IPS-NIHi11 (cell line): ENCODE results near the gene C7orf57.
"Not testable (repeated sequence)": the region's sequence is repeated elsewhere in the genome, so short reads cannot be mapped to it uniquely, and the experiment has no call there.

Experiments
- DNase-seq: peaks from one replicate; pipeline ENCODE4 v3.0.0; 2012; ENCODE audit warnings: mixed read lengths, low spot score

The C7orf57 gene

GRCh38 chr7:48035967-48036478 is 680 bp downstream of the C7orf57 start:
- DNase-seq: no peak

DNA sequence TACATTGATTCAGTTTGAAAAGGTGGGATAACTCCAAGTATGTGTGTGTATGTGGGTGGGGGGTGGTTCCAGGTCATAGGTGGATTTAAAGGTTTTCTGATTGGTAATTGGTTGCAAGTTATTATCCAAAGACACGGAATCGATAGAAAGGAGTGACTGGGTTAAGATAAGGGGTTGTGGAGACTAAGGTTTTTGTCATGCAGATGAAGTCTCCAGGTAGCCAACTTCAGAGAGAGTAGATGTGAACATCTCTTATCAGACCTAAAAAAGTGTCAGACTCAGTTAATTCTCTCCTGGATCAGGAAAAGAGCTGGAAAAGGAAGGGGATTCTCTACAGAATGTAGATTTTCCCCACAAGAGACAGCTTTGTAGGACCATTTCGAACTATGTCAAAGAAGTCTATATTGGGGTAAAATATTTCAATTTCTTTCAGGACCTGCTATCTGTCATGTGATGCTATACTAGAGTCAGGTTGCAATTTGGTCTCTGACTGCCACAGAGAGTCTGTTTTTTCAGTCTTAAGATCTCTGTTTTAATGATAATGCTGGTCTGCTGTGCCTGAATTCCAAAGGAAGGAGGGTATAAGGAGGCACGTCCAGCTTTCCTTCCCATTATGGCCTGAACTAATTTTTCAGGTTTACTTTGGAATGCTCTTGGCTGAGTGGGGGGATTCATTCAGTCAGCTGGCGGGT is 3.6 kb downstream of the C7orf57 start:
- DNase-seq: no peak

DNA sequence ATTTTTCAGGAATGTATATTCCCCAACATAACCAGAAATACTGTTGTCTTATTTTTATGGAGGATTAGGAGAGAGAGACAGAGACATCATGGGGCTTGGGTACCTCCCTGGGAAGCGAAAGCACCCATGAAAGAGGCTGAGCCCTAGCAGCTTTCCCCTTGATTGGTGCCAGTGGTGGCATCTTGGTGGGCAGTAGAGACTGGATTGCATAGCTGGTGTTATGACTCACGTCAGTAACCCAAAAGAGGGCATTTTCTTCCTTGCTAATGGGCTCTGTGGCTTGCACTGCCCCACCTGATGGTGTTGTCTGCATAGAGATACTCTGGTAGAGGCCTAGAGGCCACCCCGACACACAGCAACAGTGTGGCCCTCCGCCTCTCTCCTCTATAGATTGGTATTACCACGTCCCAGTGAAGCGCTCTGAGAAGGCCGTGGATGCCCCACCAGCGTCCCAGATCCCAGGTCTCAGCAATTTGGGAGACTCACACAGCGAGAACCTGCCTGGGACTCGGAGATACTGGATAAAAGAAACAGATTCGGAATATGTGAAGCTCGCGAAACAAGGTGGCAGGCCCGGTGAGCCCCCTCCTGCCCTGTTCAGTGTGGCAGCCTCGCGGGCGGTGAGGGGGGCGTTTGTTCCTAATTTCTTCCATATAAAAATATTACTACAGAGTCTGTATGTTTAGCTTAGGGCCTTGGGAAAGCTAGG is 5.8 kb downstream of the C7orf57 start:
- DNase-seq: no peak

- no peak for DNase-seq
These were observed 6.3 kb downstream of the C7orf57 start for GRCh38 chr7:48041653-48041970.

- no peak for DNase-seq
These were observed 6.9 kb downstream of the C7orf57 start for GRCh38 chr7:48042216-48042615.

- DNase-seq: no peak
These were observed 7.3 kb downstream of the C7orf57 start for GRCh38 chr7:48042636-48043035.

DNA sequence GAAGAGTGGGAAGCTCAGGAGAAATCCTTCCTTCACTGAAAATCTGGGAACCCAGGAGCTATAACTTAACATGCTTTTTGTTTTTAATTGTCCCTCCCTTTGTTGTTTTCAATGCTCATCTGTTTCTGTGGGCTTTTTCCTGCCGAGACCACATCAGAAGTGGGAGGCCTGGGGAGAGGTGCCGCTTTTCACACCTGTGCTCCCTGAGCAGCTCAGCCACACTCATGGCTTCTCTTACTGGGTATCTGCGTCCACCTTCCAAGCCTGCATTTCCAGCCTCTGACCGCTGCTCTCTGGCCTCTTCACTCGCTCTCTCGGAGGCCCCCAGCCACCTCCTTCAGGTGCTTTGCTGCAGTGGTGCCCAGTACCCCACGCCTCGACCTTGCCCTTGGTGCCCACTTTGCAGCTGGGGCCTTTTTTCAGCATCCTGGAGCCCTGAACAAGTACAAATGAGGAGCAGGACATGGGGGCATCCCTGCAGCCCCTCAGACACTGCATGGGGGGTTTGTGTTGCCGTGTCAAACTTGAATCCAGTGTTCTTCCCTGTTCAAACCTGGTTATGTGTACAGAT is 9.9 kb downstream of the C7orf57 start:
- DNase-seq: no peak

DNA sequence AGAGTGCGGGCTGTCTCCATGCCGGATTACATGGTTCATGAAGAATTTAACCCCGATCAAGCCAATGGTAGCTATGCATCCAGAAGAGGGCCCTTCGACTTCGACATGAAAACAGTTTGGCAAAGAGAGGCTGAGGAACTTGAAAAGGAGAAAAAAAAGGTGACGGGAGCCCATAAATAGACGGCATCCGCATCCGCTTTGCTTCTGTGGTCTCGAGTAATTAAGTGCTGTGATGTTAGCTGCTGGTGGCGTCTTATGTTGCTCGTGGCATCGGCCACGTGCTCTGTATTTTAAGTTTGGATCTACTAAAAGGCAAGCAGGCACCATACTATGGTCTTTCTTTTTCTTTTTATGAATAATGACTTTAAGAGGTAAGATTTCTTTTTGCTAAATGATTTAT is 11.1 kb downstream of the C7orf57 start:
- no peak for DNase-seq

GRCh38 chr7:48048113-48048512 is 12.8 kb downstream of the C7orf57 start:
- DNase-seq: no peak

- DNase-seq: no peak
These were observed 14.5 kb downstream of the C7orf57 start for GRCh38 chr7:48049850-48050249.

DNA sequence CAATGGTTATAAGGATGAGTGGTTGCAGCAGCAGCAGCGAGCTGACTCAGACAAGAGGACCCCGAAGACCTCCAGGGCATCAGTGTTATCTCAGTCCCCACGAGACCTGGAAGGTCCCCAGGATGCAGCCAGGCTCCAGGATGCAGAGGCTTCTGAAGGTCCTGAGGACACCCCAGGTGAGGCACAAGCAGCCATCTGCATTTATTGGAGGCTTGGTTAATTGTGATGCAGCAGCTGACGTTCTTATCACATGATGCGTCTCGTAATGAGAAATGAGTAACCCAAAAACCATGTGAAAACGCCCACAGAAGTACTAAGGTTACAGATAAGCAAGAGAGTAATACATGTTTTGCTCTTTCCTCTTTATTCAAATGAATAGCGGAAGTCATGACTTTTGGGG is 17.4 kb downstream of the C7orf57 start:
- no peak for DNase-seq

DNA sequence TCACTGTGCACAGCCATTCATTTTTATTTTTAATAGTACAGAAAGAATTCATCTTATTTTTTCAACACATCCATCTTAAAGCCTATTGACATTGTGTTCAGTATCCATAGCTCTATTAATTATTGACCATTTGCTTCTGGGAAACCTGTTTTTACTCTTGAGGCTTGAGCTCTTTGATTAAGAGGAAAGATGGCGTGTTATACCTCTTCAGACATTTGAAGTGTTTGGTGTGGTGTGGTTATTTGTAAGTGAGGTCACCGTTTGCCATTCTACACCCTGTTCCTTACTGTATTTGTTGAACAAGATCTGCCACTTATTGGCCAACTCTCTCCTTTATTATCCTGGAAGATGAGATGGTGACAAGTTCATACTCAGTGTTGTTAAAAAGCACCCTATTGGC is 18.4 kb downstream of the C7orf57 start:
- no peak for DNase-seq

- no peak for DNase-seq
These were observed 23.6 kb downstream of the C7orf57 start for GRCh38 chr7:48058990-48059389.

DNA sequence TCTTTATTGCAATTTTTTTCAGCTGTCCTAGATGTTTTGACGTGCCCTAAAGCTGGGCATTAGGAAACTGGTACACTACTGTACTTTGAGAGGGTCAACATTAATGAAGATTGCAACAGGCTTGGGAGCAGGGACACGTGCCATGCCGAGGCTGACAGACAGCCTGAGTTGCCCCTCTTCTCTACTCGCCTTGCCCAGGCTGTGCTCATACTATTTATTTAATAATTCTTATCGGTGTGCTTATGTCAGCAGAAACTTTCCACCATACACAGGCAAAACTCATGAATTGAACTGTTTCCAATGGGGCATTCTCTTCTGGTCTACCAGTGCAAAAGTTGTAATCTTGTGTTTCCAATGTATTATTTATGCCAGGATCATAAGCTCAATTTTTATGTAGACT is 24.4 kb downstream of the C7orf57 start:
- DNase-seq: no peak

DNA sequence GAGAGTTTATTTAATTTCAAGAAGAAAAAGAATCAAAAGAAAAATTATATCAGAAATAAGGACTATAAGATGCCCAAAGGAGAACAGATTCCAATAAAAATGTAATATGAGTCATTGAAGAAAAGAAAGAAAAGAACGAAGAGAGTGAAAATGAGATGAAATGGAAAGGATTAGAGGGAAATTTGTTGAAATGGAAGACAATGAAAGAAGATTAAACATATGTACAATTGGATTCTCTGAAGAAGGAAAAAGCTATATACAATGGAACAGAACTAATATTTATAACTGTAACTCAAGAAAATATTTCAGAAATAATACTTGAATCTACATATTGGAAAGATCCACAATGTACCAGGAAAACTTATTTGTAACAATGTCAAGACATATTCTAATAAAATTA is 28.6 kb downstream of the C7orf57 start:
- no peak for DNase-seq

DNA sequence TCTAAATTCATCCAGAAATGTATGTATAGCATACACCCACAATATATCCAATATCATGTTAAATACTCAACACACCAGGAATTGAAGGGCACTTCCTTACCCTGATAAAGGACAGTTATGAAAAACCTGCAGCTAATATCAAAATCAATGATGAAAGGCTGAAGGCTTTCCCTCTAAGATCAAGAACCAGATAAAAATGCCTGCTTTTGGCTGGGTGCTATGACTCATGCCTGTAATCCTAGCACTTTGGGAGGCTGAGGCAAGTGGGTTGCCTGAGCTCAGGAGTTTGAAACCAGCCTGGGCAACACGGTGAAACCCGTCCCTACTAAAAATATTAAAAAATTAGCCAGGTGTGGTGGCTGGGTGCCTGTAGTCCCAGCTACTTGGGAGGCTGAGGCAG is 32.1 kb downstream of the C7orf57 start:
- no peak for DNase-seq

- no peak for DNase-seq
These were observed 38.9 kb downstream of the C7orf57 start for GRCh38 chr7:48074204-48074654.

GRCh38 chr7:48077423-48077822 is 42.1 kb downstream of the C7orf57 start:
- no peak for DNase-seq

DNA sequence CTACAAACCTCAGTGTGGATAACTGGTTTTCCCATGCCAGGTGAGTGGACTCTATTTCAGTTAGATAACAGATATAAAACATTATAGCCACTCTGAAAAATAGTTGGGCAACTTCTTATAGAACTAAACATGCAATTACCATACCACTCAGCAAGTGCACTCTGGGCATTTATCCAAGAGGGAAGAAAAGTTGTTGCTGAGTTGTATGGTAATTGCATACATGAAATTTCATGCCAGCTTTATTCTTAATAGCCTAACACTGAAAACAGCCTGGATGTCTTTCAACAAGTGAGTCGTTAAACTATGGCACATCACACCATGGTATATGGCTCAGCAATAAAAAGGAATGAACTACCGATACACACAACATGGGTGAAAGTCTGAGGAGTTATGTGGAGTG is 43.1 kb downstream of the C7orf57 start:
- no peak for DNase-seq

GRCh38 chr7:48082378-48082777 is 47.0 kb downstream of the C7orf57 start:
- not testable (repeated sequence) for DNase-seq

DNA sequence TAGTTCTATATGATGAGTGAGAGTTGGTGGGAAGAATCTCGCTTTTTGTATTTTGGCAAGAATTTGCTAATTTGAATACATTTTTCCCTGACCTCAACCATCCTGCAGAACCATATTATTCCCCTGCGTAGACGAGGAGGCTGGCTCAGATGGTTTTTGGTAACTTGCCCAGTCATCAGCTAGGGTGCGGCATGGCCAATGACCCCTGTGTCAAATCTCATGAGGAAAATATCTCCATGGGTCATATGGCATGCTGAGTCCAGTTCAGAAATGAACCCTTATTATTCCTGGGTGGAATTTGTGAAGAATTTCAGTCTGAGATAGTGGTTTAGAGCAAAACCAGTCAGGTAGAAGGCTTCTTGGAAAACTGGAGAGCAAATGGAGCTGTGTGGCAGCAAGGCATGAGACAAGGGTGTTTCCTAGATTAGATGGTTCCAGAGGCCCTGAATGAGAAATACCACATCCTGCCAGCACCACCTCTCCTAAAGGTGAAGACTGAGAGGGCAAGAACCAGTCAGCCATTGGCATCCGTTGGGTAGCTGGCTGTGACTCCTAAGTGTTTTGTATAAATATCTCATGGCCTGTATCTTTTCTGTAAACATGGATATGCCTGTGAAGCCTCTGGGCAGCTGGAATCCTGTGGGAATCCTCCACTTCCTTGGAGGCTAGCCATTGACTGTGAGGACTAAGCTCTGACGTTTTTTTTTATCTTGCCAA is 47.9 kb downstream of the C7orf57 start:
- no peak for DNase-seq

DNA sequence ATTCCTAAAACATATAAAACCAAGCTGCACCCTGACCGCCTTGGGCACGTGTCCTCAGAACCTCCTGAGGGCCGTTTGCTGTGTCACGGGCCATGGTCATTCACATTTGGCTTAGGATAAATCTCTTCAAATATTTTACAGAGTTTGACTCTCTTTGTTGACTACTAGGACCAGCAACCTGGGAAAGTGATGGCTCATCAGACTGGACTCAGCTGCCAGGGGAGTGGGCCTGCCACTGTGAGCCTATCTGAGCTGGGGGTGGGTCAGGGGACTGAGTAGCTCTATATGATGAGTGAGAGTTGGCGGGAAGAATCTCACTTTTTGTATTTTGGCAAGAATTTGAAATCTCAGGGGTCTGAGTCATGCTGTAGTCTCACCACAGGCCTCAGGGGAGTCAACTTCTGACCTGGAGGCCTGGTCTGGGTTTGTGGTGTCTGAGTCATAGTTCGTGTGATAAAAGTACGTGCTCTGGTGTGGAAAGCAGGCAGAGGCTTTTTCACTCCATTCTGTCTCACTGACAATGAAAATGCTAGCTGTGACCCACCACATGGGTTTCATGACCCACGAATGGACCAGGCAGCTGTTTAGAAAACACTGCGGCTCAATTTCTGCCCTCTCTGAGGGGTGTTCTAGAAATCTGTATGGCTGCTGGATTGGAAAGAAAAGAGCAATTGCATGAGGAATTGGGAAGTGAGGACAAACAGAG is 49.5 kb downstream of the C7orf57 start:
- DNase-seq: no peak
